Measurements from ENCODE around the gene CHPF.

Gene CHPF

DNA sequence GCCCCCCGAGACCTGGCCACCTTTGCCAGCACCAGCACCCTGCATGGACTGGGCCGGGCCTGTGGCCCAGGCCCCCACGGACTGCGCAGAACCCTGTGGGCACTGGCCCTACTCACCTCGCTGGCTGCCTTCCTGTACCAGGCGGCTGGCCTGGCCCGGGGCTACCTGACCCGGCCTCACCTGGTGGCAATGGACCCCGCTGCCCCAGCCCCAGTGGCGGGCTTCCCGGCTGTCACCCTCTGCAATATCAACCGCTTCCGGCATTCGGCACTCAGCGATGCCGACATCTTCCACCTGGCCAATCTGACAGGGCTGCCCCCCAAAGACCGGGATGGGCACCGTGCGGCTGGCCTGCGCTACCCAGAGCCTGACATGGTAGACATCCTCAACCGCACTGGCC lies 28.8 kb downstream of the CHPF start:
- TF ChIP-seq HOXD13 (CRISPR knock-in tag; IDR thresholded peaks at IDR 0.05; ENCODE audit: borderline replicate concordance) (no peak), KLF8 (tag by site-specific recombination; IDR thresholded peaks at IDR 0.05) (no peak), ZNF214 (tag by site-specific recombination; IDR thresholded peaks at IDR 0.05; ENCODE audit: borderline replicate concordance) (no peak)
- CTCF ChIA-PET, result interaction anchor here (8.6 to 9.5 kb wide), 2 partner anchors 12 to 17 kb away, joined by 137 to 150 read pairs; partner anchors contain the start of gene GMPPA
- Histone ChIP-seq H3K4me3 (ENCODE audit: low read depth, low read length) (no peak overlapping the region), H3K27ac (ENCODE audit: extremely low read depth, low read depth, low read length) (no peak overlapping the region), H3K9me3 (ENCODE audit: control insufficient read depth, insufficient read depth, low read depth, low read length) (no peaks in the 10 kb centered on the region), H3K4me1 (ENCODE audit: control insufficient read depth, insufficient read depth, low read length) (no peaks in the 10 kb centered on the region), H3K36me3 (ENCODE audit: control insufficient read depth in 2 of 2, insufficient read depth in 1 of 2, low read length in 2 of 2) (no peaks in the 10 kb centered on the region)
- POLR2A ChIA-PET, result interaction anchor here (2.4 kb wide), 1 partner anchor 16 kb away, joined by 8 read pairs; the partner anchor contains the start of gene GMPPA

DNA sequence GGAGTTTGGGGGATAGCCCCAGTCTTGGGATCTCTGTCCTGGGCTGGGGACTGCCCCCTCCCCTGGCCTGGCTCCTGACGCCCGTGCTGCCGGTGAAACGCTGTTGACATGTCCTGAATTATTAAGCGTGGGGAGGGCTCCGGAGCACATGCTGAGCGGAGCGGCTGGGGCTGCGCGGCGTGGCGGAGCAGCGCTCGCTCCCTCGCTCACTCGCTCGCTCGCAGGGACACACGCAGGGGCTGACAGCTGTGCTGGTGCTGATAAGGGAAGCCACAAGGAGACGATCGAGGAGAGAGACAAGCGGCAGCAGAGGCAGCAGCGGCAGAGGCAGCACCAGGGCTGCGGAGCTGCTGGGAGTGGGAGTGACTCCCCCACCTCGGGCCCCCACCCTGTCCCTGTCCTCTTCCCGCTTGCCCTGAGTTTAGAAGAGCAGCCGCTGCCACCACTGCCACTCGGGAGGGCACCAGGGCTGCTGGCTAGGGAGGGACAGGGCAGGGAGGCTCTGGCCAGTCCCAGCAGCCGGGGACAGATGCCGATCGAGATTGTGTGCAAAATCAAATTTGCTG lies 29.3 kb downstream of the CHPF start, which contains the start of gene ASIC4:
Gene ASIC4 (plus strand): TSS at position 287 of the 566 bp plus-strand sequence. CDS start 243 bp downstream, at position 530.
- H3K36me3 ChIP-seq (ENCODE audit: control insufficient read depth in 2 of 2, insufficient read depth in 1 of 2, low read length in 2 of 2), result no peaks in the 10 kb centered on the region
- no peaks in the 10 kb centered on the region for H3K9me3 ChIP-seq (ENCODE audit: control insufficient read depth, insufficient read depth, low read depth, low read length)
- H3K4me3 ChIP-seq (ENCODE audit: low read depth, low read length), result no peak within 1 kb of the TSS
- POLR2A ChIA-PET, result interaction anchor here (2.4 kb wide), 1 partner anchor 16 kb away, joined by 8 read pairs; the partner anchor contains the start of gene GMPPA
- H3K4me1 ChIP-seq (ENCODE audit: control insufficient read depth, insufficient read depth, low read length), result no peaks in the 10 kb centered on the region
- no peak within 1 kb of the TSS for H3K27ac ChIP-seq (ENCODE audit: extremely low read depth, low read depth, low read length)
- CTCF ChIA-PET, result interaction anchor here (0.6 to 9.5 kb wide), 6 partner anchors 13 to 139 kb away, joined by 3 to 150 read pairs (median 4); partner anchors contain the start of gene GMPPA
- TF ChIP-seq GLIS2 (tag by site-specific recombination; IDR thresholded peaks at IDR 0.05) (0 out of 2 replicates have a peak, but pooled peaks have one; percentile 17), ZNF600 (tag by site-specific recombination; IDR thresholded peaks at IDR 0.05) (peak; percentile 66), ZNF302 (tag by site-specific recombination; IDR thresholded peaks at IDR 0.05; ENCODE audit: low read depth) (no peak), ZNF610 (tag by site-specific recombination; IDR thresholded peaks at IDR 0.05; ENCODE audit: borderline replicate concordance) (peak; percentile 90; the same call in 1 of the 2 replicates), ZNF561 (tag by site-specific recombination; IDR thresholded peaks at IDR 0.05; ENCODE audit: borderline replicate concordance) (no peak), ZBTB48 (tag by site-specific recombination; IDR thresholded peaks at IDR 0.05) (0 out of 2 replicates have a peak, but pooled peaks have one; percentile 44), ZNF366 (tag by site-specific recombination; conservative IDR thresholded peaks at IDR 0.05) (no peak), ZNF423 (tag by site-specific recombination; IDR thresholded peaks at IDR 0.05) (0 out of 2 replicates have a peak, but pooled peaks have one; percentile 14), ZXDB (tag by site-specific recombination; IDR thresholded peaks at IDR 0.05) (peak; percentile 67), ZFHX2 (tag by site-specific recombination; conservative IDR thresholded peaks at IDR 0.05) (no peak; the same call in 1 of the 2 replicates), ZNF24 (tag by site-specific recombination; IDR thresholded peaks at IDR 0.05) (no peak), ZBTB17 (tag by site-specific recombination; IDR thresholded peaks at IDR 0.05) (peak; percentile 63; the same call in 1 of the 2 replicates), ZIC2 (tag by site-specific recombination; IDR thresholded peaks at IDR 0.05) (peak; percentile 96), ZNF596 (tag by site-specific recombination; IDR thresholded peaks at IDR 0.05) (peak; percentile 44; the same call in 1 of the 2 replicates)
- TF ChIP-seq, protein P1, sequence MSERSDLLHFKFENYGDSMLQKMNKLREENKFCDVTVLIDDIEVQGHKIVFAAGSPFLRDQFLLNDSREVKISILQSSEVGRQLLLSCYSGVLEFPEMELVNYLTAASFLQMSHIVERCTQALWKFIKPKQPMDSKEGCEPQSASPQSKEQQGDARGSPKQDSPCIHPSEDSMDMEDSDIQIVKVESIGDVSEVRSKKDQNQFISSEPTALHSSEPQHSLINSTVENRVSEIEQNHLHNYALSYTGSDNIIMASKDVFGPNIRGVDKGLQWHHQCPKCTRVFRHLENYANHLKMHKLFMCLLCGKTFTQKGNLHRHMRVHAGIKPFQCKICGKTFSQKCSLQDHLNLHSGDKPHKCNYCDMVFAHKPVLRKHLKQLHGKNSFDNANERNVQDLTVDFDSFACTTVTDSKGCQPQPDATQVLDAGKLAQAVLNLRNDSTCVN (tag by site-specific recombination; optimal IDR thresholded peaks at IDR 0.05), result peak; percentile 42
- TF ChIP-seq, protein P2, sequence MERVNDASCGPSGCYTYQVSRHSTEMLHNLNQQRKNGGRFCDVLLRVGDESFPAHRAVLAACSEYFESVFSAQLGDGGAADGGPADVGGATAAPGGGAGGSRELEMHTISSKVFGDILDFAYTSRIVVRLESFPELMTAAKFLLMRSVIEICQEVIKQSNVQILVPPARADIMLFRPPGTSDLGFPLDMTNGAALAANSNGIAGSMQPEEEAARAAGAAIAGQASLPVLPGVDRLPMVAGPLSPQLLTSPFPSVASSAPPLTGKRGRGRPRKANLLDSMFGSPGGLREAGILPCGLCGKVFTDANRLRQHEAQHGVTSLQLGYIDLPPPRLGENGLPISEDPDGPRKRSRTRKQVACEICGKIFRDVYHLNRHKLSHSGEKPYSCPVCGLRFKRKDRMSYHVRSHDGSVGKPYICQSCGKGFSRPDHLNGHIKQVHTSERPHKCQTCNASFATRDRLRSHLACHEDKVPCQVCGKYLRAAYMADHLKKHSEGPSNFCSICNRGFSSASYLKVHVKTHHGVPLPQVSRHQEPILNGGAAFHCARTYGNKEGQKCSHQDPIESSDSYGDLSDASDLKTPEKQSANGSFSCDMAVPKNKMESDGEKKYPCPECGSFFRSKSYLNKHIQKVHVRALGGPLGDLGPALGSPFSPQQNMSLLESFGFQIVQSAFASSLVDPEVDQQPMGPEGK (tag by site-specific recombination; IDR thresholded peaks at IDR 0.05), result peak; percentile 39

All from HEK293 (cell line).